Hematopoietic multipotent progenitor cell treated with erythropoietin and hydrocortisone succinate and interleukin-3 and kit ligand, for 17 days (in vitro differentiated cells): ENCODE data around the gene SMCHD1.
"Not testable (repeated sequence)": the region's sequence is repeated elsewhere in the genome, so short reads cannot be mapped to it uniquely, and the experiment has no call there.

Experiments used
- DNase-seq: peaks from one replicate; pipeline ENCODE4 v3.0.0-alpha.2; 2015; ENCODE audit warnings: low spot score

Gene SMCHD1

DNA sequence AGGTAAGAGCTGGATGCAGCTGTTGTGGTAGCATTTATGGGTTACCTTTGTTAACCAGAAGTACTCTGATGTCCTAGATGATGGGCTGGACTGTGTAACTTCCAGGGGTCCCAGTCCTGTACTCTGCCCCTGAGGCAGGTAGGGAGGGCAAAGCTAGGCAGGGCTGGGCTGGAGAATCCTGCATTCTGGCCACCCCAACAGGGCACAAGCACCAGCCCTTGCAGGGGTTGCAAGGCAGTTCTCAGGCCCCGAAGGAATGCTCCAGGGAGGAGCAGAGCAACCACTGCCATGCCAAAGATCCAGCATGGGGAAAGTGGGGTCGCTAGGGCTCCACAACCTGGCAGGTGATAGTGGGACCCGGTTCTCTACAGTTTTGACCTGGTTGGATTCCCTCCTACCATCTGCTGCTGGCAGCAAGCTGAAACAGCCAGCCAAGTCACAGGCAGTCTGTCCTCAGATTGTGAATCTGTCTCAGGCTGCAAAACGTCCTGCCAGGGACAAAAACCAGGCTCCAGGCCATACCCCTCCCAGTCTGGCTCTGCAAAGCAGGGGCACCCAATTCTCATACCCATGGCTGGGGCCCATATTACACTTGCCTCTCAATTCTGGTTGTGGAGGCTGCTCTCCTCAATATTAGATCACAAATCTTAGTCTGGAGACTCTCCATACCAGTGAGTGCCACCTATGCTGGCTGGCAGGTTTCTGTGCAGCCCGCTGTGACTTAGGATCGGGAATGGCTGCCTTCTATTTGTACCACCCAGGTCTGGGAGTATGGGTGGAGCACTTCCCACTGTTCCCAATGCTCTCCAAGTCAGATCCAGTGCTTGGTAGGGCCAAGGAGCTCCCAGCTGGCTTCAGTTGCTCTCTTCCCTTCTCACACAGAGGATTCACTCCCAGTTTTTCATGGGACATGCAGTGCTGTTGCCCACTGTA, 61.1 kb downstream of the SMCHD1 start:
- no peak for DNase-seq

DNA sequence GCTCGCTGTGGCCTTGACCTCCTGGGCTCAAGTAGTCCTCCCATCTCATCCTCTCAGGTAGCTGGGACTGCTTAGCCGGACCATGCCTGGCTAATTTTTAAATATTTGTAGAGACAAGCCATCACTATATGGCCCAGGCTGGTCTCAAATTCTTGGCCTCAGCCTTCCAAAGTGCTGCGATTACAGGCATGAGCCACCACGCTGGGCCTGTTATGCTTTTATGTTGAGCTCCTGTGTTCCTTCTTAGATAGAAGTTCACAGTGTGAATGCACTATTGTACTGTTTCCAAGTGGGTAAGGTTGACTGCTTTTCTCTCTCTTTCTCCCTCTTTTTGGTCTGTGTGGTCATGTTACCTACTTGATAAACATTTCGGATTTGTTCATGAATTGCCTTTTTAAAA, 61.9 kb downstream of the SMCHD1 start:
- DNase-seq = no peak

DNA sequence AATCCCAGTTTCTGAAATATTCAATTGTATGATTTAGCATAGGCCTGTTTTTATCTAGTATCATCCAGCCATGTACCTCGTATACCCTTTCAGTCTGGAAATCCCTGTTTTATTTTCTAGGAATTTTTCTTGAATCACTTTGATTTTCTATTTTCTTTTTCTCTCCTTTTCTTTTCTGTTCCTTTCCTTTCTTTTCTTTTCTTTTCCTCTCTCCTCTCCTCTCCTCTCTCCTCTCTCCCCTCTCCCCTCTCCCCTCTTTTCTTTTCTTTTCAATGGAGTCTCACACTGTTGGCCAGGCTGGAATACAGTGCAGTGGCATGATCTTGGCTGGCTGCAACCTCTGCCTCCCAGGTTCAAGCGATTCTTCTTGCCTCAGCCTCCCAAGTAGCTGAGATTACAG, 63.5 kb downstream of the SMCHD1 start:
- no peak for DNase-seq

DNA sequence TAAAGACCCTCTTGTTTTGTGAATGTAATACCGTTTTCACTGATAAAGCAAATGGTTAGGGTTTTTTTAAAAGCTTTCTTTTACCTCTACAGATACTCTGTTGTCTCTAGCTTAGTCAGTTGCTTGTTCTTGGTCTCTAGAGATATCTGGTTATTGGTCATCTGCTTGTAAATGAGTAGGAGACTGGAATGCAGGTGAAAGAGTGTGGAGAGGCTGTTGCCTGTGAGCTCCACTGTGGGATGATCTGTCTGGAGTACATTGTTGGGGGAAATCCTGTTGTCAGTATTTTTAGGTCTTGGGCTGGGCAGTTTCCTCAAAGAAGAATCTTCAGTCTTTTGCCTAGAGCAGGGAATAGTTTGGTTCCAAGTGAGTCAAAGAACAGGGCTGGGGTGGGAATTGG, 67.7 kb downstream of the SMCHD1 start:
- DNase-seq = no peak

GRCh38 chr18:2729757-2730156, 74.2 kb downstream of the SMCHD1 start:
- no peak for DNase-seq

GRCh38 chr18:2736823-2737222, 81.3 kb downstream of the SMCHD1 start:
- DNase-seq = no peak

DNA sequence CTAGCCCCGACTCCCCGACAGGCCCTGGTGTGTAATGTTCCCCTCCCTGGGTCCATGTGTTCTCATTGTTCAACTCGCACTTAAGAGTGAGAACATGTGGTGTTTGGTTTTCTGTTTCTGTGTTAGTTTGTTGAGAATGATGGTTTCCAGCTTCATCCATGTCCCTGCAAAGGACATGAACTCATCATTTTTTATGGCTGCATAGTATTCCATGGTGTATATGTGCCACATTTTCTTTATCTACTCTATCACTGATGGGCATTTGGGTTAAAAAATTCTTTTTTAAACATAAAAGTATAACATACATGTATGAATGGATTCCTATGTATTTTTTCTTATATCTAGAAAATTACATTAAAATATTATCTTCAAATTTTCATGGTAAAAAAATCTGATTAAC, 84.6 kb downstream of the SMCHD1 start:
- DNase-seq = not testable (repeated sequence)

- no peak for DNase-seq
Measured at GRCh38 chr18:2746274-2746673, 90.7 kb downstream of the SMCHD1 start.

- DNase-seq = no peak
Measured at GRCh38 chr18:2758309-2758708, 102.8 kb downstream of the SMCHD1 start.

DNA sequence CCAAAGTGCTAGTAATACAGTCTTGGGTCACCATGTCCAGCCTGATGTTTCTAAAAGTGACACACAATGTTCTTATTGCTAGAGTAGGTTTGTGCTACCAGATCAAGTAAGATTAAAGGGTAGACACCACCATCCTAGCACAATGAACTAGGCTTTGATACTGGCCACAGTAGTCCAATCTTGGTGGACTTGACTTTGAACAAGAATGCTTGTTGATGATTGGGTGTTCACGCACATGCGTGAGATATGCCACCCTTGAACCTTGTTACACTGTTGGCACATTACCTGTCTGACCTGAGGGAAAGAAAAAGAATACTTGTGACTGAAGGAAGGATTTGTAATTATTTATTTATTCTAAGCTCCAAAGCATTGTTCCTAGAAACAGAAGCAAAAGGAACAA, 119.1 kb downstream of the SMCHD1 start:
- DNase-seq = no peak

- no peak for DNase-seq
Measured at GRCh38 chr18:2776601-2777000, 121.1 kb downstream of the SMCHD1 start.

GRCh38 chr18:2777241-2777640, 121.7 kb downstream of the SMCHD1 start:
- no peak for DNase-seq

GRCh38 chr18:2780750-2781149, 125.2 kb downstream of the SMCHD1 start:
- DNase-seq = no peak

GRCh38 chr18:2787225-2787624, 131.7 kb downstream of the SMCHD1 start:
- no peak for DNase-seq

DNA sequence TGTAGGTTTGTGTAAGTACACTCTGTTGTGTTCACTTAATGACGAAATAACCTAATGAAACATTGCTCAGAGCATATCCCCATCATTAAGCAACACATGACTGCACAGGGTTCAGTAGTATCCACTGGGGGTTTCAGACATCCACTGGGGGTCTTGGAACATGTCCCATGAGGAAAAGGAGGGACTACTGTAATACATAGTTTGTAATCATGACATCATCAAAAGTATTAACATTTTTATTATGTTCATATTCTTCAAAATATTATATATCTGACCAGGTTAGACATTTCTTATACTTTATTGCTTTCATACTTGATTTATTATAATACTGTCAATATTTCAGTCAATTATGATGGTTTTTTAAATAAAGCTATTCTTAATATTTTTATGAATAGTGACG, 136.9 kb downstream of the SMCHD1 start:
- DNase-seq = no peak

DNA sequence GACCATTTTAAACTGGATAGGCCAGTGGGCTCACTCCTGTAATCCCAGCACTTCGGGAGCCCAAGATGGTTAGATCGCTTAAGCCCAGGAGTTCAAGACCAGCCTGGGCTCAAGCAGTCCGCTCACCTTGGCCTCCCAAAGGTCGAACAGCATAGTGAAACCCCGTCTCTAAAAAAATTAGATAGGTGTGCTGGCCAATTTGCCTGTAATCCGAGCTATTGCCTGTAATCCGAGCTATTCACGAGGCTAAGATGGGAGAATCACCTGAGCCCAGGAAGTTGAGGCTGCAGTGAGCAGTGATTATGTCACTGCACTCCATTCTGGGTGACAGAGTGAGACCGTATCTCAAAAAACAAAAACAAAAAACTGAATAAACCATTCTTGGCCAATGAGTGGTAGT, 138.6 kb downstream of the SMCHD1 start:
- no peak for DNase-seq

GRCh38 chr18:2797951-2798350, 142.4 kb downstream of the SMCHD1 start:
- no peak for DNase-seq

DNA sequence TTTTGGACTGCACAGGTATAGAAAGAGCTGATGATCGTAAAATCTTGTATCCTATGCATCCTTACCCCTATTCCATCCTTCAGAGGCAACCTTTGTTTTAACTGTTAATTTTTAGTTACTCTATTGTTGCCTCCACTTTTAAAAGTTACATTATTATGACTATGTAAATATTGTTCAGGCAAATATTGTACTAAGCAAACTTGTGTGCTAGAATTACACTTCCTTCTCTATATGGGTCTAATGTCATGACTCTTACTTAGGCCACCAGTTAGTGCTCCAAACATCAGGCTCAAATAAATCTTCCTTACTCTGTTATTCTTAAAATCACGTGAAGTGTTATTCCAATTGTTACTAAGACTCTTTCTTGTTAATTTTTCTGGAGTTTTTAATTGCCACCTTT, 143.8 kb downstream of the SMCHD1 start:
- no peak for DNase-seq

DNA sequence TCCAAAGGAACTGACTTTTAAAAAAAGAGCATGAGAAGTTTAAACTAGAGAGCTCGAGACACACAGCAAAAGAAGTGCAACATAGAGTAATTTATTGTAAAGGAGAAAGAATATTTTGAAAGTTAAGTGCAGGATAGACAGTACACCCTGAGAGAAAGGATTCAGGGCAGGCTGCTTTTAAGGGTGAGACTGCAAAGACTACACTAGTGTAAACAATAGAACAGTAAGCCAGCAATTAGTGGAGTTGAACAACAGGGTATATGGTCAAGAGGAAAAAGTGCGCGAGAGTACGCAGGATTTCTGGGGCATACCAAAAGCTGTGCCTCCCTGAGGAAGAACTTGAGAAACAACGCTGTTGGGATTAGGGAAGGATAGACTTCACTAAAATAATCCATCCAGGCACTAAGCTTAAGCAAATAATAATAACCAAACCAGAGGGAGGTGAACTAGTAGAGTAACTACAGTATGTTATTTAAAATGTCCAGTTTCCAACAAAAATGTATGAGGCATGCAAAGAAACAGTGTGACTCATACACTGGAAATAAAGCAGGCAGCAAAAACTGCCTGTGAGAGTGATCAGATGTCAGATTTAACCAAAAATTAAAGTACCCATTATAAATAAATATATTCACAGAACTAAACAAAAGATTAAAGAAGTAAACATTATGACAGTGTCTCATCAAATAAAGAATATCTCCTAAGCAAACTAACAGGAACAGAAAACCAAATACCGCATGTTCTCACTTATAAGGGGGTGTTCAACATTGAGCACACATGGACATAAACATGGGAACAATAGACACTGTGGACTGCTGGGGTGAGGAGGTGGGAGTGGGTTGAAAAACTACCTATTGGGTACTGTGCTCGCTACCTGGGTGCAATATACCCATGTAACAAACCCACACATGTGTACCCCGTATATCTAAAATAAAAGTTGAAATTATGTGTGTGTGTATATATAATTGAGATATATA, 150.7 kb downstream of the SMCHD1 start:
- DNase-seq = no peak

- DNase-seq = not testable (repeated sequence)
Measured at GRCh38 chr18:2808640-2809039, 153.1 kb downstream of the SMCHD1 start.

GRCh38 chr18:2809666-2810183, 154.2 kb downstream of the SMCHD1 start:
- not testable (repeated sequence) for DNase-seq

- no peak for DNase-seq
Measured at GRCh38 chr18:2811416-2811815, 155.9 kb downstream of the SMCHD1 start.

DNA sequence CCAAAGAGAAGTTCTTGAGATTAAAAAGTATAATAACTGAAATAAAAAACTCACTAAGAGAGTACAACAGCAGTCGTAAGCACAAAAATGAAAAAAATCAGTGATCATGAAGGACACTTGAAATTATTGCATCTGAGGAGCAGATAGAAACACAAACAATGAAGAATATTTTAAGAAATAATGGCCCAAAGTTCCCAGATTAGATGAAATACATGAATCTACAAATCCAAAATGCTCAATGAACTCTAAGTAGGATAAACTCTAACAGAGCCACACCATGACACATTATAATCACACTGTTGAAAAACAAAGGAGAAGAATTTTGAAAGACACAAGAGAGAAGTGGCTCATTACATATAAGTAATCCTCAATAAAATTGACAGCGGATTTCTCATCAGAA, 159.4 kb downstream of the SMCHD1 start:
- DNase-seq = no peak
